HCT116 (cell line): ENCODE measurements around the gene OR10T2. TPM values are rescaled to one million over a fixed set of nuclear protein-coding genes. Genes with fewer than 3 reads are reported as not detected.

ENCODE experiments used
- ATAC-seq: fragments of 200-7000 bp; cut with Tn5 transposase; 2 replicates; pipeline ENCODE4 v1.9.1; 2020; ENCODE audit warnings: mild to moderate bottlenecking, moderate library complexity
- Bru-seq: library from RNA; stranded (reverse); fragments of 400-500 nt; gene quantifications from one replicate; lab custom pipeline; 2021; lab: Mats Ljungman, UMichigan
- BruChase-seq, 2 experiments: library from RNA; stranded (reverse); fragments of 400-500 nt; gene quantifications; one replicate each; lab custom pipeline; 2021; lab: Mats Ljungman, UMichigan
- BruUV-seq: library from RNA; stranded (reverse); fragments of 400-500 nt; replicated peaks from 2 replicates; lab custom pipeline; 2021; lab: Mats Ljungman, UMichigan
- CTCF ChIA-PET: fragments of 300-600 bp; sonication (Branson Sonifier 250); formaldehyde crosslinking; loops from one replicate; lab custom pipeline; 2021; ENCODE audit warnings: antibody characterized with exemption; lab: Charles Lee
- POLR2A ChIA-PET: fragments of 300-600, 350-600 bp; sonication (Branson Sonifier 250); formaldehyde crosslinking; loops from one replicate; lab custom pipeline; 2021; ENCODE audit warnings: antibody characterized with exemption; lab: Charles Lee
- RAD21 ChIA-PET, 2 experiments: fragments of 300-600 bp; sonication (Branson Sonifier 250); formaldehyde crosslinking; loops; one replicate each; lab custom pipeline; 2023; ENCODE audit warnings: low total read pairs in 2 of 2; ENCODE audit not compliant: uncharacterized antibody in 2 of 2, unreplicated experiment in 2 of 2, low non-redundant PET in 1 of 2; lab: Charles Lee
- DNase-seq: peaks from one replicate; pipeline ENCODE4 v3.0.0-alpha.2; 2010; ENCODE audit warnings: low read depth, low spot score
- H2AFZ ChIP-seq: fragments of 200-600 bp; shearing (Covaris generic), sonication (generic); 2 replicates; pipeline ENCODE4 v1.6.1; 2017; ENCODE audit warnings: low read depth, mixed run types, mixed read lengths, antibody characterized with exemption, low read length; ENCODE audit not compliant: poor library complexity, severe bottlenecking
- H3K27ac ChIP-seq: 2 replicates; pipeline ENCODE4 v1.5.1; 2012; ENCODE audit warnings: low read depth, low read length
- H3K27me3 ChIP-seq: fragments of 200-600 bp; sonication (generic); 2 replicates; pipeline ENCODE4 v1.6.1; 2016; ENCODE audit warnings: mixed run types, low read length, mixed read lengths; ENCODE audit not compliant: insufficient read depth
- H3K36me3 ChIP-seq, 2 experiments: fragments of 200-500 bp in 1 of 2; fragments of 200-600 bp in 1 of 2; sonication (Bioruptor generic) in 1 of 2; sonication (generic) in 1 of 2; 2 replicates each; pipeline versions ENCODE4 v1.5.1 to v1.6.1; 2014 to 2016; ENCODE audit warnings: low read length in 2 of 2, inconsistent platforms in 1 of 2, mixed read lengths in 1 of 2, mixed run types in 1 of 2; ENCODE audit not compliant: insufficient read depth in 2 of 2, control insufficient read depth in 1 of 2
- H3K4me1 ChIP-seq, 2 experiments: fragments of 200-600 bp in 1 of 2; sonication (generic) in 1 of 2; 2 replicates each; pipeline versions ENCODE4 v1.5.1 to v1.6.1; 2012 to 2017; ENCODE audit warnings: low read length in 2 of 2, inconsistent platforms in 1 of 2, mild to moderate bottlenecking in 1 of 2, mixed read lengths in 1 of 2, mixed run types in 1 of 2, moderate library complexity in 1 of 2; ENCODE audit not compliant: insufficient read depth in 2 of 2, control insufficient read depth in 1 of 2
- H3K4me2 ChIP-seq: fragments of 200-600 bp; sonication (generic); 2 replicates; pipeline ENCODE4 v1.6.1; 2017; ENCODE audit warnings: mixed run types, low read length, mixed read lengths
- H3K4me3 ChIP-seq, 2 experiments: fragments of 200-600 bp in 1 of 2; sonication (generic) in 1 of 2; replicated peaks in 1 of 2; 2 replicates each; pipeline ENCODE4 v1.5.1; 2011 to 2016; ENCODE audit warnings: low read length in 2 of 2, control low read depth in 1 of 2, low read depth in 1 of 2, mild to moderate bottlenecking in 1 of 2, mixed read lengths in 1 of 2, mixed run types in 1 of 2
- H3K79me2 ChIP-seq: fragments of 200-600 bp; sonication (generic); 2 replicates; pipeline ENCODE4 v1.6.1; 2017; ENCODE audit warnings: mild to moderate bottlenecking, mixed run types, low read length, moderate library complexity, mixed read lengths; ENCODE audit not compliant: insufficient read depth
- H3K9ac ChIP-seq: fragments of 200-600 bp; sonication (generic); 2 replicates; pipeline ENCODE4 v1.6.1; 2016; ENCODE audit warnings: low read length, mixed read lengths
- H3K9me2 ChIP-seq: fragments of 200-600 bp; sonication (generic), shearing (Covaris generic); 2 replicates; pipeline ENCODE4 v1.6.1; 2017; ENCODE audit warnings: mixed run types, mild to moderate bottlenecking, moderate library complexity; ENCODE audit not compliant: insufficient read depth
- H3K9me3 ChIP-seq, 2 experiments: fragments of 200-500 bp in 1 of 2; fragments of 200-600 bp in 1 of 2; sonication (Bioruptor generic) in 1 of 2; sonication (generic) in 1 of 2; 2 replicates each; pipeline ENCODE4 v1.6.1; 2014 to 2017; ENCODE audit warnings: low read length in 2 of 2, mixed read lengths in 2 of 2, inconsistent platforms in 1 of 2, low read depth in 1 of 2, mild to moderate bottlenecking in 1 of 2, mixed run types in 1 of 2, moderate library complexity in 1 of 2; ENCODE audit not compliant: control insufficient read depth in 1 of 2, insufficient read depth in 1 of 2
- H4K20me1 ChIP-seq: fragments of 200-600 bp; sonication (generic), shearing (Covaris generic); 2 replicates; pipeline ENCODE4 v1.6.1; 2017; ENCODE audit warnings: mixed run types, mild to moderate bottlenecking, moderate library complexity; ENCODE audit not compliant: insufficient read depth
- EGR1 ChIP-seq: IDR thresholded peaks from 2 replicates; pipeline ENCODE4 v1.6.1; 2012; ENCODE audit warnings: low read depth
- EZH2phosphoT487 ChIP-seq: fragments of 200-600 bp; IDR thresholded peaks from 2 replicates; pipeline ENCODE4 v1.6.1; 2018; ENCODE audit warnings: antibody characterized with exemption, borderline replicate concordance
- FOSL1 ChIP-seq: IDR thresholded peaks from 2 replicates; pipeline ENCODE4 v1.6.1; 2012; ENCODE audit warnings: low read depth
- POLR2AphosphoS5 ChIP-seq: IDR thresholded peaks from 2 replicates; pipeline ENCODE4 v1.6.1; 2011; ENCODE audit warnings: mild to moderate bottlenecking, low read depth, low read length, moderate library complexity
- RAD21 ChIP-seq: IDR thresholded peaks from 2 replicates; pipeline ENCODE4 v1.6.1; 2012; ENCODE audit warnings: low read depth, mild to moderate bottlenecking
- SP1 ChIP-seq: IDR thresholded peaks from 2 replicates; pipeline ENCODE4 v1.6.1; 2012; ENCODE audit warnings: low read depth
- TCF7L2 ChIP-seq: IDR thresholded peaks from 2 replicates; pipeline ENCODE4 v1.7.0; 2011; ENCODE audit warnings: borderline replicate concordance, inconsistent platforms; ENCODE audit not compliant: insufficient read depth, insufficient read length; ENCODE audit errors: extremely low read depth
- intact Hi-C: fragments of 100-400 bp; cut with micrococcal nuclease; formaldehyde crosslinking; loops from 2 replicates; pipeline ENCODE4 v1.10.0; 2022
- long read RNA-seq: library from polyadenylated mRNA; unstranded; transcript quantifications from one replicate; pipeline ENCODE4 v2.0.0, GENCODE V29; 2021; ENCODE audit not compliant: unreplicated experiment
- polyA plus RNA-seq: library from polyadenylated mRNA; unstranded; fragments of >200 nt; gene quantifications from 2 replicates; pipeline ENCODE4 v1.2.1, GENCODE V29; 2012; ENCODE audit warnings: missing spikeins
- total RNA-seq: library from RNA; stranded (reverse); gene quantifications from one replicate; pipeline ENCODE4 v1.2.1, GENCODE V29; 2021; ENCODE audit not compliant: unreplicated experiment
- TF ChIP-seq, protein P1 (sequence below), 3 experiments: fragments of 200-600 bp in 1 of 3; sonication (generic) in 1 of 3; IDR thresholded peaks in 2 of 3; conservative IDR thresholded peaks in 1 of 3; 2 replicates each; pipeline ENCODE4 v1.5.1; 2012 to 2017; ENCODE audit warnings: low read depth in 2 of 3, low read length in 2 of 3, antibody characterized with exemption in 1 of 3, borderline replicate concordance in 1 of 3, control low read depth in 1 of 3, mild to moderate bottlenecking in 1 of 3, mixed read lengths in 1 of 3, mixed run types in 1 of 3, moderate library complexity in 1 of 3; ENCODE audit not compliant: insufficient read depth in 1 of 3
- TF ChIP-seq, protein P2 (sequence below): IDR thresholded peaks from 2 replicates; pipeline ENCODE4 v1.6.1; 2012
- TF ChIP-seq, protein P3 (sequence below): IDR thresholded peaks from 2 replicates; pipeline ENCODE4 v1.6.1; 2012; ENCODE audit warnings: low read depth

The OR10T2 gene
- total RNA-seq = not detected
- polyA plus RNA-seq = not detected in 2 replicates
- not detected for Bru-seq, nascent RNA
- BruChase-seq, experiment 1, labeled RNA remaining after a 6-hour chase = not detected
- not detected for BruChase-seq, experiment 2, labeled RNA remaining after a 2-hour chase
- long read RNA-seq = 0 reads

DNA sequence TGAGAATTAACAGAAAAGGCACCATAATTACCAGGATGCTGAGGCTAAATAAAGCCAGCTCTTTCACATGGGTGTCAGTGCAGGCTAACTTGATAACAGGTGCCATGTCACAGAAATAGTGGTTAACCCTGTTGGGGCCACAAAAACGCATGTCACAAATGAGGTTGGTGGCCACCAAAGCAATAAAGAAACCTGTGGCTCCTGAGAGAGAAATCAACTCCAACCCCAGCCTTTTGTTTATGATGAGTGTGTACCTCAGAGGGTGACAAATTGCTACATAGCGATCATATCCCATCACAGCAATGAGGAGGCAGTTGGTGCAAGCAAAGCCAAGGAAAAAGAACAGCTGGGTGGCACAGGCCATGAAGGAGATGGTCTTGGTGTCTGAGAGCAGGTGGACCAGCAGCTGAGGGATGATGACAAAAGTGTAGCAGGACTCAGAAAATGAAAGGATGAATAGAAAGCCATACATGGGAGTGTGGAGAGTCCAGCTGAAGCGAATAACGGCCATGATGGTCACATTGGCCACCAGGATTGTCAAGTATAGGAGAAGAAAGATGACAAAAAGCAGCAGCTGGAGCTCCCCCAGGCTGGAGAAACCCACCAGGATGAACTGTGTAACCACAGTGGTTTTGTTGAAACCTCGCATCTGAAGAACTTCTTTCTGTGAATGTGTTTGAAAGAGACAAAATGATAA, at the start of gene OR10T2:
Gene OR10T2, minus strand, starts transcription at position 649 of the 697 bp plus-strand sequence. Its CDS starts 0 bp downstream, at position 649.
- TF ChIP-seq FOSL1 = no peak
- TF ChIP-seq SP1 = no peak
- H3K27me3 ChIP-seq = no peaks in the 10 kb centered on the region; the same call in 1 of the 2 replicates
- no peak within 1 kb of the TSS for H3K4me2 ChIP-seq
- H3K79me2 ChIP-seq = no peaks in the 10 kb centered on the region
- BruUV-seq = no TSS peak
- no peaks in the 10 kb centered on the region for H3K9me2 ChIP-seq
- no peaks in the 10 kb centered on the region for H3K36me3 ChIP-seq
- no peak within 1 kb of the TSS for H3K4me3 ChIP-seq
- H2AFZ ChIP-seq = no peak within 1 kb of the TSS
- intact Hi-C loops = no loop called here
- DNase-seq = no peak
- no peaks in the 10 kb centered on the region for H4K20me1 ChIP-seq
- no peaks in the 10 kb centered on the region for H3K9me3 ChIP-seq
- no peaks in the 10 kb centered on the region for H3K4me1 ChIP-seq
- no peak within 1 kb of the TSS for H3K27ac ChIP-seq
- H3K9ac ChIP-seq = no peak within 1 kb of the TSS
- ChIA-PET CTCF (no interaction called here), POLR2A (no interaction called here), RAD21 (no interaction called here)
- ATAC-seq = no peak

DNA sequence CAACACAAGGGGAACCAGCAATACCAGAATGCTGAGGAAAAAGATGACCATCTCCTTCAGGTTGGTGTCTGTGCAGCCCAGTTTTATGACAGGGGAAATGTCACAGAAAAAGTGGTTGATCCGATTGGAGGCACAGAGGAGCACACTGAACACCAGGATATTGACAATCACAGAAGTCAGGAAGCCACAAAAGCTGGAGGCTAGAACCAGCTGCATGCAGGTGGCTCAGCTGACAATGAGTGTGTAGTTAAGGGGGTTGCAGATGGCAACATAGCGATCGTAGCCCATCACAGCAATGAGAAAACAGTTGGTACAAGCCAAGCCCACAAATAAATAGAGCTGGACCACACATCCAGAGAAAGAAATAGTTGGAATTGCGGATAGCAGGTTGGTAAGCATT, 46.1 kb upstream of the OR10T2 start:
- BruUV-seq = no TSS peak
- H3K9me3 ChIP-seq = no peaks in the 10 kb centered on the region
- no peak overlapping the region for H3K4me3 ChIP-seq
- CTCF ChIA-PET = no interaction called here
- POLR2A ChIA-PET = no interaction called here
- RAD21 ChIA-PET = no interaction called here
- H3K27me3 ChIP-seq = no peaks in the 10 kb centered on the region
- ATAC-seq = no peak
- no peaks in the 10 kb centered on the region for H3K9me2 ChIP-seq
- no peaks in the 10 kb centered on the region for H3K36me3 ChIP-seq
- H2AFZ ChIP-seq = no peak overlapping the region
- H3K9ac ChIP-seq = no peak overlapping the region
- no peaks in the 10 kb centered on the region for H3K4me1 ChIP-seq
- no peak for DNase-seq
- no peak overlapping the region for H3K27ac ChIP-seq
- H4K20me1 ChIP-seq = no peaks in the 10 kb centered on the region
- H3K79me2 ChIP-seq = no peaks in the 10 kb centered on the region
- intact Hi-C loops = loop anchor here (1.0 kb wide), 1 partner anchor 8 kb away; no protein-coding TSS in a partner anchor
- no peak for TF ChIP-seq POLR2AphosphoS5
- no peak for TF ChIP-seq EGR1
- TF ChIP-seq, protein P1, sequence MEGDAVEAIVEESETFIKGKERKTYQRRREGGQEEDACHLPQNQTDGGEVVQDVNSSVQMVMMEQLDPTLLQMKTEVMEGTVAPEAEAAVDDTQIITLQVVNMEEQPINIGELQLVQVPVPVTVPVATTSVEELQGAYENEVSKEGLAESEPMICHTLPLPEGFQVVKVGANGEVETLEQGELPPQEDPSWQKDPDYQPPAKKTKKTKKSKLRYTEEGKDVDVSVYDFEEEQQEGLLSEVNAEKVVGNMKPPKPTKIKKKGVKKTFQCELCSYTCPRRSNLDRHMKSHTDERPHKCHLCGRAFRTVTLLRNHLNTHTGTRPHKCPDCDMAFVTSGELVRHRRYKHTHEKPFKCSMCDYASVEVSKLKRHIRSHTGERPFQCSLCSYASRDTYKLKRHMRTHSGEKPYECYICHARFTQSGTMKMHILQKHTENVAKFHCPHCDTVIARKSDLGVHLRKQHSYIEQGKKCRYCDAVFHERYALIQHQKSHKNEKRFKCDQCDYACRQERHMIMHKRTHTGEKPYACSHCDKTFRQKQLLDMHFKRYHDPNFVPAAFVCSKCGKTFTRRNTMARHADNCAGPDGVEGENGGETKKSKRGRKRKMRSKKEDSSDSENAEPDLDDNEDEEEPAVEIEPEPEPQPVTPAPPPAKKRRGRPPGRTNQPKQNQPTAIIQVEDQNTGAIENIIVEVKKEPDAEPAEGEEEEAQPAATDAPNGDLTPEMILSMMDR (IDR thresholded peaks at IDR 0.05 in 2 of 3, conservative IDR thresholded peaks at IDR 0.05 in 1 of 3; ENCODE audit: borderline replicate concordance in 1 of 3, insufficient read depth in 1 of 3, low read depth in 2 of 3, low read length in 2 of 3) = no peak
- no peak for TF ChIP-seq EZH2phosphoT487
- no peak for TF ChIP-seq RAD21
- TF ChIP-seq, protein P2, sequence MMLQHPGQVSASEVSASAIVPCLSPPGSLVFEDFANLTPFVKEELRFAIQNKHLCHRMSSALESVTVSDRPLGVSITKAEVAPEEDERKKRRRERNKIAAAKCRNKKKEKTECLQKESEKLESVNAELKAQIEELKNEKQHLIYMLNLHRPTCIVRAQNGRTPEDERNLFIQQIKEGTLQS = no peak
- no peak for TF ChIP-seq TCF7L2
- TF ChIP-seq, protein P3, sequence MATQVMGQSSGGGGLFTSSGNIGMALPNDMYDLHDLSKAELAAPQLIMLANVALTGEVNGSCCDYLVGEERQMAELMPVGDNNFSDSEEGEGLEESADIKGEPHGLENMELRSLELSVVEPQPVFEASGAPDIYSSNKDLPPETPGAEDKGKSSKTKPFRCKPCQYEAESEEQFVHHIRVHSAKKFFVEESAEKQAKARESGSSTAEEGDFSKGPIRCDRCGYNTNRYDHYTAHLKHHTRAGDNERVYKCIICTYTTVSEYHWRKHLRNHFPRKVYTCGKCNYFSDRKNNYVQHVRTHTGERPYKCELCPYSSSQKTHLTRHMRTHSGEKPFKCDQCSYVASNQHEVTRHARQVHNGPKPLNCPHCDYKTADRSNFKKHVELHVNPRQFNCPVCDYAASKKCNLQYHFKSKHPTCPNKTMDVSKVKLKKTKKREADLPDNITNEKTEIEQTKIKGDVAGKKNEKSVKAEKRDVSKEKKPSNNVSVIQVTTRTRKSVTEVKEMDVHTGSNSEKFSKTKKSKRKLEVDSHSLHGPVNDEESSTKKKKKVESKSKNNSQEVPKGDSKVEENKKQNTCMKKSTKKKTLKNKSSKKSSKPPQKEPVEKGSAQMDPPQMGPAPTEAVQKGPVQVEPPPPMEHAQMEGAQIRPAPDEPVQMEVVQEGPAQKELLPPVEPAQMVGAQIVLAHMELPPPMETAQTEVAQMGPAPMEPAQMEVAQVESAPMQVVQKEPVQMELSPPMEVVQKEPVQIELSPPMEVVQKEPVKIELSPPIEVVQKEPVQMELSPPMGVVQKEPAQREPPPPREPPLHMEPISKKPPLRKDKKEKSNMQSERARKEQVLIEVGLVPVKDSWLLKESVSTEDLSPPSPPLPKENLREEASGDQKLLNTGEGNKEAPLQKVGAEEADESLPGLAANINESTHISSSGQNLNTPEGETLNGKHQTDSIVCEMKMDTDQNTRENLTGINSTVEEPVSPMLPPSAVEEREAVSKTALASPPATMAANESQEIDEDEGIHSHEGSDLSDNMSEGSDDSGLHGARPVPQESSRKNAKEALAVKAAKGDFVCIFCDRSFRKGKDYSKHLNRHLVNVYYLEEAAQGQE = no peak
- TF ChIP-seq, all 23 proteins: peak for 0
- no peak overlapping the region for H3K4me2 ChIP-seq
